A673 (cell line): ENCODE measurements around the gene MTTP. TPM values are rescaled to one million over a fixed set of nuclear protein-coding genes. Genes with fewer than 3 reads are reported as not detected.

Source experiments
- BruUV-seq: library from RNA; stranded (reverse); fragments of 400-500 nt; replicated peaks from 2 replicates; lab custom pipeline; 2021; lab: Mats Ljungman, UMichigan
- CTCF ChIA-PET: fragments of 300-600 bp; sonication (Branson Sonifier 250); formaldehyde crosslinking; loops from one replicate; lab custom pipeline; 2022; ENCODE audit warnings: antibody characterized with exemption; lab: Charles Lee
- POLR2A ChIA-PET: fragments of 300-600 bp; sonication (Branson Sonifier 250); formaldehyde crosslinking; loops from one replicate; lab custom pipeline; 2022; ENCODE audit warnings: antibody characterized with exemption; ENCODE audit not compliant: low non-redundant PET; lab: Charles Lee
- DNase-seq: peaks from one replicate; pipeline ENCODE4 v3.0.0-alpha.2; 2015; ENCODE audit warnings: low spot score
- H3K27ac ChIP-seq: fragments of 200-600 bp; sonication (generic); 2 replicates; pipeline ENCODE4 v1.5.1; 2016; ENCODE audit warnings: mixed run types, low read depth, mild to moderate bottlenecking, mixed read lengths, antibody characterized with exemption, low read length; ENCODE audit not compliant: poor library complexity, severe bottlenecking
- H3K27me3 ChIP-seq: fragments of 200-600 bp; sonication (generic); replicated peaks from 2 replicates; pipeline ENCODE4 v1.6.1; 2017; ENCODE audit warnings: mixed run types, low read depth, mild to moderate bottlenecking, mixed read lengths, antibody characterized with exemption, low read length; ENCODE audit not compliant: insufficient read depth, poor library complexity
- H3K36me3 ChIP-seq: fragments of 200-600 bp; sonication (generic); 2 replicates; pipeline ENCODE4 v1.6.1; 2016; ENCODE audit warnings: mixed run types, mild to moderate bottlenecking, mixed read lengths, antibody characterized with exemption, low read length; ENCODE audit not compliant: insufficient read depth, poor library complexity, severe bottlenecking
- H3K4me1 ChIP-seq: fragments of 200-600 bp; sonication (generic); 2 replicates; pipeline ENCODE4 v1.6.1; 2017; ENCODE audit warnings: mixed run types, mild to moderate bottlenecking, mixed read lengths, antibody characterized with exemption, low read length; ENCODE audit not compliant: insufficient read depth, poor library complexity, severe bottlenecking
- H3K4me3 ChIP-seq: fragments of 200-600 bp; sonication (generic); 2 replicates; pipeline ENCODE4 v1.5.1; 2016; ENCODE audit warnings: low read depth, mixed run types, mild to moderate bottlenecking, mixed read lengths, low read length; ENCODE audit not compliant: poor library complexity, severe bottlenecking
- H3K9me3 ChIP-seq: fragments of 200-600 bp; sonication (generic); 2 replicates; pipeline ENCODE4 v1.6.1; 2016; ENCODE audit warnings: mixed run types, low read depth, mild to moderate bottlenecking, mixed read lengths, antibody characterized with exemption, low read length; ENCODE audit not compliant: poor library complexity, severe bottlenecking
- EZH2 ChIP-seq: fragments of 200-600 bp; sonication (generic); IDR thresholded peaks from 2 replicates; pipeline ENCODE4 v1.6.1; 2017; ENCODE audit warnings: borderline replicate concordance, low read depth, mild to moderate bottlenecking, mixed read lengths, antibody characterized with exemption, low read length; ENCODE audit not compliant: poor library complexity, severe bottlenecking
- intact Hi-C: fragments of 100-400 bp; cut with micrococcal nuclease; formaldehyde crosslinking; loops from one replicate; pipeline ENCODE4 v1.10.0; 2022; ENCODE audit not compliant: unreplicated experiment
- total RNA-seq: library from RNA; stranded (reverse); gene quantifications from 2 replicates; pipeline ENCODE4 v1.2.3, GENCODE V29; 2021
- TF ChIP-seq, protein P1 (sequence below): fragments of 300-800, 200-600 bp; sonication (generic); conservative IDR thresholded peaks from 2 replicates; pipeline ENCODE4 v1.5.1; 2017; ENCODE audit warnings: low read depth, mild to moderate bottlenecking, antibody characterized with exemption, low read length, moderate library complexity, mixed read lengths

MTTP gene
- total RNA-seq, 1 experiment from 2014 or later: not detected

- no peaks in the 10 kb centered on the region for H3K36me3 ChIP-seq
- H3K9me3 ChIP-seq: no peaks in the 10 kb centered on the region
- H3K4me1 ChIP-seq: no peaks in the 10 kb centered on the region
- TF ChIP-seq, protein P1, sequence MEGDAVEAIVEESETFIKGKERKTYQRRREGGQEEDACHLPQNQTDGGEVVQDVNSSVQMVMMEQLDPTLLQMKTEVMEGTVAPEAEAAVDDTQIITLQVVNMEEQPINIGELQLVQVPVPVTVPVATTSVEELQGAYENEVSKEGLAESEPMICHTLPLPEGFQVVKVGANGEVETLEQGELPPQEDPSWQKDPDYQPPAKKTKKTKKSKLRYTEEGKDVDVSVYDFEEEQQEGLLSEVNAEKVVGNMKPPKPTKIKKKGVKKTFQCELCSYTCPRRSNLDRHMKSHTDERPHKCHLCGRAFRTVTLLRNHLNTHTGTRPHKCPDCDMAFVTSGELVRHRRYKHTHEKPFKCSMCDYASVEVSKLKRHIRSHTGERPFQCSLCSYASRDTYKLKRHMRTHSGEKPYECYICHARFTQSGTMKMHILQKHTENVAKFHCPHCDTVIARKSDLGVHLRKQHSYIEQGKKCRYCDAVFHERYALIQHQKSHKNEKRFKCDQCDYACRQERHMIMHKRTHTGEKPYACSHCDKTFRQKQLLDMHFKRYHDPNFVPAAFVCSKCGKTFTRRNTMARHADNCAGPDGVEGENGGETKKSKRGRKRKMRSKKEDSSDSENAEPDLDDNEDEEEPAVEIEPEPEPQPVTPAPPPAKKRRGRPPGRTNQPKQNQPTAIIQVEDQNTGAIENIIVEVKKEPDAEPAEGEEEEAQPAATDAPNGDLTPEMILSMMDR: no peak
- H3K27ac ChIP-seq: no peak overlapping the region
- intact Hi-C loops: loop anchor here (5.0 kb wide), 2 partner anchors 322 to 382 kb away; partner anchors contain the start of gene DNAJB14
- peaks cover 3% of the 10 kb centered on the region for H3K27me3 ChIP-seq
- H3K4me3 ChIP-seq: no peak overlapping the region
- POLR2A ChIA-PET: interaction anchor here (0.7 kb wide), 1 partner anchor 58 kb away, joined by 4 read pairs; no protein-coding TSS in a partner anchor
- DNase-seq: no peak
- CTCF ChIA-PET: no interaction called here
- BruUV-seq: no TSS peak
These were observed 9.7 kb upstream of the MTTP start for GRCh38 chr4:99564921-99565320.

- no TSS peak for BruUV-seq
- CTCF ChIA-PET: no interaction called here
- Histone ChIP-seq H3K27ac (no peak overlapping the region), H3K4me1 (no peaks in the 10 kb centered on the region), H3K27me3 (peaks cover 56% of the 10 kb centered on the region), H3K9me3 (no peaks in the 10 kb centered on the region), H3K4me3 (no peak overlapping the region), H3K36me3 (no peaks in the 10 kb centered on the region)
- TF ChIP-seq EZH2: no peak
- TF ChIP-seq, protein P1: no peak
- DNase-seq: no peak
- intact Hi-C loops: no loop called here
- POLR2A ChIA-PET: no interaction called here
These were observed 2.7 kb upstream of the MTTP start for GRCh38 chr4:99571883-99572282.

- ChIA-PET POLR2A (no interaction called here), CTCF (no interaction called here)
- DNase-seq: no peak
- H3K36me3 ChIP-seq: no peaks in the 10 kb centered on the region
- H3K27ac ChIP-seq: no peak overlapping the region
- TF ChIP-seq EZH2: no peak
- TF ChIP-seq, protein P1: no peak
- intact Hi-C loops: no loop called here
- no peaks in the 10 kb centered on the region for H3K9me3 ChIP-seq
- H3K4me1 ChIP-seq: no peaks in the 10 kb centered on the region
- BruUV-seq: no TSS peak
- H3K4me3 ChIP-seq: no peak overlapping the region
- H3K27me3 ChIP-seq: peaks cover 57% of the 10 kb centered on the region
These were observed 1.9 kb upstream of the MTTP start for GRCh38 chr4:99572527-99573240.
